ENCODE measurements around the gene MRPL24. TPM values are rescaled to one million over a fixed set of nuclear protein-coding genes. Genes with fewer than 3 reads are reported as not detected.
A peak's percentile ranks its signal among the peaks of the same experiment; 100 is the strongest.

Gene MRPL24
- total and polyA plus RNA-seq, 9 of the 15 experiments (the other 6 are each of a cell fraction or from before 2014, with no cell fraction given) = 74.3 to 267 (median 113) TPM

- TF ChIP-seq CTCF (IDR thresholded peaks at IDR 0.05 in 2 of 3, conservative IDR thresholded peaks at IDR 0.05 in 1 of 3; ENCODE audit: insufficient read depth in 2 of 3, low read depth in 1 of 3, low read length in 3 of 3) (0 out of 6 replicates have a peak, but pooled peaks of 1 of the 3 experiments have one; percentile 3), EP300 (IDR thresholded peaks at IDR 0.05; ENCODE audit: low read length) (peak; percentile 59; the same call in 1 of the 2 replicates), CAMTA2 (CRISPR knock-in tag; conservative IDR thresholded peaks at IDR 0.05) (no peak), SMARCE1 (IDR thresholded peaks at IDR 0.05) (peak; percentile 37; the same call in 1 of the 2 replicates), ZNF134 (CRISPR knock-in tag; conservative IDR thresholded peaks at IDR 0.05) (no peak), CCAR2 (IDR thresholded peaks at IDR 0.05; ENCODE audit: low read depth, low read length) (no peak)
These were observed 32.0 kb upstream of the MRPL24 start (continued) for GRCh38 chr1:156772728-156773497.

GRCh38 chr1:156772222-156772621 is 31.3 kb upstream of the MRPL24 start:
- ChIA-PET CTCF (ENCODE audit: low intra/inter-chr PET ratio) (no interaction called here), POLR2A (interaction anchor here (0.9 to 4.9 kb wide), 13 partner anchors 8 to 115 kb away, joined by 3 to 22 read pairs (median 4); partner anchors contain the start of genes HDGF and MRPL24)
- TF ChIP-seq SNRNP70 (optimal IDR thresholded peaks at IDR 0.05; ENCODE audit: low read depth, low read length) (no peak), MLX (CRISPR knock-in tag; conservative IDR thresholded peaks at IDR 0.05) (no peak), KAT8 (IDR thresholded peaks at IDR 0.05; ENCODE audit: low read depth) (no peak), MTF1 (CRISPR knock-in tag; IDR thresholded peaks at IDR 0.05; ENCODE audit: borderline replicate concordance) (no peak), GATAD2A (IDR thresholded peaks at IDR 0.05) (no peak), ZSCAN29 (IDR thresholded peaks at IDR 0.05) (no peak), HDAC3 (IDR thresholded peaks at IDR 0.05; ENCODE audit: borderline replicate concordance, partially characterized antibody) (no peak)
- 0 out of 3 replicates have a peak overlapping the region, but pooled peaks have one; percentile 58 for H3K27ac ChIP-seq (ENCODE audit: extremely low read depth, low read depth, low read length)
- no peak overlapping the region for H3K4me2 ChIP-seq (ENCODE audit: insufficient read depth, low read length)
- H3K9ac ChIP-seq (ENCODE audit: insufficient read depth in 1 of 2, low read depth in 2 of 2, low read length in 2 of 2) = no peak overlapping the region
- peaks cover 9% of the 10 kb centered on the region; the same call in 1 of the 2 replicates for H4K20me1 ChIP-seq (replicated peaks; ENCODE audit: control insufficient read depth, insufficient read depth, low read length)
- FAIRE-seq (no peak), DNase-seq (ENCODE audit: extremely low read depth in 1 of 4, low spot score in 3 of 4) (no peak), ATAC-seq (no peak)
- no peaks in the 10 kb centered on the region for H3K9me3 ChIP-seq (replicated peaks; ENCODE audit: control insufficient read depth, insufficient read depth, low read depth, low read length)
- BruUV-seq (replicated peaks) = no TSS peak
- 63% methylated on average over 3 of the region's 3 CpGs for WGBS (ENCODE audit: insufficient coverage, low coverage, missing lambda C conversion rate)
- peaks cover 91% of the 10 kb centered on the region for H3K79me2 ChIP-seq (ENCODE audit: control insufficient read depth, insufficient read depth, low read length)
- intact Hi-C loops (cut with micrococcal nuclease) (no loop called here), in situ Hi-C loops (cut with MboI) (no loop called here)
- H3K4me3 ChIP-seq = no peak overlapping the region
- no peaks in the 10 kb centered on the region for H3K9me1 ChIP-seq (ENCODE audit: control insufficient read depth, insufficient read depth, low read length)
- no peaks in the 10 kb centered on the region for H3K27me3 ChIP-seq (ENCODE audit: control insufficient read depth in 2 of 2, insufficient read depth in 2 of 2, low read length in 2 of 2)
- H2AFZ ChIP-seq (ENCODE audit: low read depth, low read length) = no peak overlapping the region
- H3K36me3 ChIP-seq (ENCODE audit: control insufficient read depth, insufficient read depth, low read length) = peaks cover 46% of the 10 kb centered on the region
- H3K4me1 ChIP-seq (replicated peaks in 1 of 2; ENCODE audit: control insufficient read depth in 2 of 2, insufficient read depth in 2 of 2, low read length in 2 of 2) = peaks cover 29 to 38% of the 10 kb centered on the region in 2 experiments
